OCI-LY3 (cell line): ENCODE results near the gene KAZN.

Experiments used
- CTCF ChIP-seq: fragments of 200-600, 300-600 bp; sonication (generic); IDR thresholded peaks from 2 replicates; pipeline ENCODE4 v1.5.1; 2014; ENCODE audit warnings: antibody characterized with exemption, low read length, low read depth
- EZH2phosphoT487 ChIP-seq: fragments of 200-600 bp; shearing (Covaris generic); IDR thresholded peaks from 2 replicates; pipeline ENCODE4 v1.6.1; 2018; ENCODE audit warnings: antibody characterized with exemption, mixed run types, low read depth

GRCh38 chr1:14855801-14856200 lies 257.3 kb downstream of the KAZN start:
- TF ChIP-seq CTCF, result no peak
- no peak for TF ChIP-seq EZH2phosphoT487
